ENCODE results near the gene DNMBP. TPM values are rescaled to one million over a fixed set of nuclear protein-coding genes. Genes with fewer than 3 reads are reported as not detected.

Gene DNMBP
- total RNA-seq, 1 donor, result 13.0 TPM

GRCh38 chr10:99917963-99918825 lies 91.6 kb downstream of the DNMBP start:
- Histone ChIP-seq H3K27me3 (ENCODE audit: insufficient read depth, low read length) (no peaks in the 10 kb centered on the region), H3K4me3 (ENCODE audit: insufficient read depth, low read length) (peak overlapping the region; percentile 64), H3K4me1 (ENCODE audit: insufficient read depth, low read length) (peaks cover 20% of the 10 kb centered on the region), H4K20me1 (ENCODE audit: insufficient read depth, low read length) (peaks cover 7% of the 10 kb centered on the region), H3K9me3 (ENCODE audit: low read depth, low read length) (no peaks in the 10 kb centered on the region), H3K36me3 (ENCODE audit: insufficient read depth, low read length) (peaks cover 8% of the 10 kb centered on the region), H2AFZ (ENCODE audit: low read length) (peak overlapping the region; percentile 37), H3K79me2 (ENCODE audit: insufficient read depth, low read length) (peaks cover 95% of the 10 kb centered on the region), H3K27ac (ENCODE audit: low read depth, low read length) (peak overlapping the region; percentile 84), H3K4me2 (ENCODE audit: insufficient read depth, low read length) (peak overlapping the region; percentile 84)
- no peak for TF ChIP-seq CTCF (IDR thresholded peaks at IDR 0.05; ENCODE audit: extremely low read depth, low read depth, low read length)
- DNase-seq (ENCODE audit: insufficient read length, low spot score, missing footprints), result no peak

GRCh38 chr10:99916776-99917175 lies 93.0 kb downstream of the DNMBP start:
- Histone ChIP-seq H3K27ac (ENCODE audit: low read depth, low read length) (peak overlapping the region; percentile 84), H4K20me1 (ENCODE audit: insufficient read depth, low read length) (peaks cover 4% of the 10 kb centered on the region), H2AFZ (ENCODE audit: low read length) (no peak overlapping the region), H3K27me3 (ENCODE audit: insufficient read depth, low read length) (no peaks in the 10 kb centered on the region), H3K4me1 (ENCODE audit: insufficient read depth, low read length) (peaks cover 28% of the 10 kb centered on the region), H3K9me3 (ENCODE audit: low read depth, low read length) (no peaks in the 10 kb centered on the region), H3K4me3 (ENCODE audit: insufficient read depth, low read length) (no peak overlapping the region), H3K36me3 (ENCODE audit: insufficient read depth, low read length) (peaks cover 8% of the 10 kb centered on the region), H3K4me2 (ENCODE audit: insufficient read depth, low read length) (no peak overlapping the region), H3K79me2 (ENCODE audit: insufficient read depth, low read length) (peaks cover 94% of the 10 kb centered on the region)
- TF ChIP-seq CTCF (IDR thresholded peaks at IDR 0.05; ENCODE audit: extremely low read depth, low read depth, low read length), result no peak
- no peak for DNase-seq (ENCODE audit: insufficient read length, low spot score, missing footprints)

- H3K79me2 ChIP-seq (ENCODE audit: insufficient read depth, low read length), result peaks cover 94% of the 10 kb centered on the region
- H3K36me3 ChIP-seq (ENCODE audit: insufficient read depth, low read length), result peaks cover 8% of the 10 kb centered on the region
- H4K20me1 ChIP-seq (ENCODE audit: insufficient read depth, low read length), result no peaks in the 10 kb centered on the region
- H3K4me3 ChIP-seq (ENCODE audit: insufficient read depth, low read length), result no peak overlapping the region
- no peak for DNase-seq (ENCODE audit: insufficient read length, low spot score, missing footprints)
- no peak overlapping the region for H2AFZ ChIP-seq (ENCODE audit: low read length)
- no peak overlapping the region for H3K4me2 ChIP-seq (ENCODE audit: insufficient read depth, low read length)
- no peak overlapping the region for H3K27ac ChIP-seq (ENCODE audit: low read depth, low read length)
- peaks cover 19% of the 10 kb centered on the region for H3K4me1 ChIP-seq (ENCODE audit: insufficient read depth, low read length)
- no peaks in the 10 kb centered on the region for H3K27me3 ChIP-seq (ENCODE audit: insufficient read depth, low read length)
- TF ChIP-seq CTCF (IDR thresholded peaks at IDR 0.05; ENCODE audit: extremely low read depth, low read depth, low read length), result no peak
- H3K9me3 ChIP-seq (ENCODE audit: low read depth, low read length), result no peaks in the 10 kb centered on the region
Measured at GRCh38 chr10:99915414-99915813, 94.3 kb downstream of the DNMBP start.

GRCh38 chr10:99914236-99914635 lies 95.5 kb downstream of the DNMBP start:
- Histone ChIP-seq H3K4me2 (ENCODE audit: insufficient read depth, low read length) (no peak overlapping the region), H3K36me3 (ENCODE audit: insufficient read depth, low read length) (peaks cover 4% of the 10 kb centered on the region), H3K4me3 (ENCODE audit: insufficient read depth, low read length) (no peak overlapping the region), H3K79me2 (ENCODE audit: insufficient read depth, low read length) (peaks cover 90% of the 10 kb centered on the region), H3K4me1 (ENCODE audit: insufficient read depth, low read length) (peaks cover 19% of the 10 kb centered on the region), H4K20me1 (ENCODE audit: insufficient read depth, low read length) (no peaks in the 10 kb centered on the region), H3K27ac (ENCODE audit: low read depth, low read length) (peak overlapping the region; percentile 27), H3K9me3 (ENCODE audit: low read depth, low read length) (no peaks in the 10 kb centered on the region), H2AFZ (ENCODE audit: low read length) (no peak overlapping the region), H3K27me3 (ENCODE audit: insufficient read depth, low read length) (no peaks in the 10 kb centered on the region)
- TF ChIP-seq CTCF (IDR thresholded peaks at IDR 0.05; ENCODE audit: extremely low read depth, low read depth, low read length), result no peak
- DNase-seq (ENCODE audit: insufficient read length, low spot score, missing footprints), result no peak

Measured in osteoblast (primary cell).